Stomach (tissue), 9 donors: ENCODE results near the gene RPS14. TPM values are rescaled to one million over a fixed set of nuclear protein-coding genes. Genes with fewer than 3 reads are reported as not detected.

ENCODE experiments used
- DNase-seq, 2 donors: peaks; one replicate each; pipeline versions ENCODE4 v3.0.0 to v3.0.0-alpha.2; 2013 to 2019
- H3K27ac ChIP-seq, 5 donors: fragments of 200-600 bp in 4 of 5; sonication (generic) in 4 of 5; one replicate each; pipeline ENCODE4 v1.5.1; 2013 to 2019; ENCODE audit warnings: mild to moderate bottlenecking in 1 of 5, moderate library complexity in 1 of 5
- H3K27me3 ChIP-seq, 3 donors: fragments of 200-600 bp; sonication (generic); one replicate each; pipeline ENCODE4 v1.5.1; 2017 to 2019; ENCODE audit warnings: mixed run types in 1 of 3
- H3K36me3 ChIP-seq, 4 donors: fragments of 200-600 bp; sonication (generic); 1 replicate in 3 of 4; 2 replicates in 1 of 4; pipeline ENCODE4 v1.5.1; 2016 to 2019
- H3K4me1 ChIP-seq, 4 donors: fragments of 200-600 bp; sonication (generic); one replicate each; pipeline ENCODE4 v1.5.1; 2016 to 2019
- H3K4me3 ChIP-seq, 4 donors: fragments of 200-600 bp; sonication (generic) in 3 of 4; one replicate each; pipeline ENCODE4 v1.5.1; 2016 to 2019; ENCODE audit warnings: mild to moderate bottlenecking in 1 of 4
- H3K9me3 ChIP-seq, 4 donors: fragments of 200-600 bp; sonication (generic); one replicate each; pipeline ENCODE4 v1.5.1; 2016 to 2019
- CTCF ChIP-seq, 7 experiments: fragments of 450-650 bp in 4 of 7; fragments of 200-600 bp in 3 of 7; sonication (generic) in 3 of 7; IDR thresholded peaks; one replicate each; pipeline ENCODE4 v1.5.1; 2016 to 2019; ENCODE audit warnings: antibody characterized with exemption in 7 of 7, control low read depth in 2 of 7, mild to moderate bottlenecking in 1 of 7
- EP300 ChIP-seq: sonication (generic); formaldehyde crosslinking; IDR thresholded peaks from one replicate; pipeline ENCODE4 v1.6.1; 2017; ENCODE audit warnings: antibody characterized with exemption
- POLR2A ChIP-seq, 4 donors: fragments of 450-650 bp; IDR thresholded peaks; one replicate each; pipeline ENCODE4 v1.6.1; 2016; ENCODE audit warnings: antibody characterized with exemption in 4 of 4, control low read depth in 2 of 4, mild to moderate bottlenecking in 1 of 4, moderate library complexity in 1 of 4
- POLR2AphosphoS5 ChIP-seq, 3 donors: sonication (generic); formaldehyde crosslinking; IDR thresholded peaks; one replicate each; pipeline ENCODE4 v1.6.1; 2016; ENCODE audit warnings: antibody characterized with exemption in 3 of 3
- WGBS, 5 donors: extraction: QIAGEN DNeasy Blood & Tissue Kit in 3 of 5; methylation state at CpG; one replicate each; pipeline versions ENCODE4 v1.1.5 to v1.1.7; 2013 to 2018; 5-methylcytosine and 5-hydroxymethylcytosine counted together
- intact Hi-C: fragments of 100-400 bp; cut with DNase I; formaldehyde crosslinking; loops from one replicate; pipeline ENCODE4 v1.15.1; 2023; ENCODE audit warnings: low total_unique reads
- polyA plus RNA-seq, 3 donors: library from polyadenylated mRNA; stranded (reverse); fragments of 200-250 nt; gene quantifications; one replicate each; pipeline ENCODE4 v1.2.3, GENCODE V29; 2013
- total RNA-seq, 5 donors: library from RNA; depleted of rRNA; stranded (reverse); fragments of >200 nt; gene quantifications; one replicate each; pipeline versions ENCODE4 v1.1.0 to v1.2.3, GENCODE V29; 2014 to 2016
- donor health status: healthy with polysubstance abuse.
- donor health status: Bipolar disorder and iron deficiency.
- donor health status: healthy.

Gene RPS14
- total and polyA plus RNA-seq, 8 donors: 899 to 6,427 (median 3,570) TPM

- H3K4me3 ChIP-seq: no peak overlapping the region
- H3K36me3 ChIP-seq: peaks cover 64 to 100% (median 99%) of the 10 kb centered on the region in 4 donors
- H3K27me3 ChIP-seq: no peaks in the 10 kb centered on the region
- intact Hi-C loops: no loop called here
- H3K9me3 ChIP-seq: no peaks in the 10 kb centered on the region
- no peak for DNase-seq
- 71 to 81% (median 73%) methylated on average over 10 to 11 of the region's 11 CpGs for WGBS, 5 donors
- H3K27ac ChIP-seq: no peak overlapping the region
- TF ChIP-seq CTCF (IDR thresholded peaks at IDR 0.05) (no peak), POLR2A (IDR thresholded peaks at IDR 0.05) (no peak), EP300 (no peak), POLR2AphosphoS5 (IDR thresholded peaks at IDR 0.05) (no peak)
- H3K4me1 ChIP-seq: peaks cover 0 to 4% (median 0%) of the 10 kb centered on the region in 4 donors
These were observed 47.9 kb downstream of the RPS14 start for GRCh38 chr5:150401376-150402228.

- no peak overlapping the region for H3K27ac ChIP-seq
- peaks cover 0 to 4% (median 0%) of the 10 kb centered on the region in 4 donors for H3K4me1 ChIP-seq
- DNase-seq: no peak
- 55 to 69% (median 65%) methylated on average over 3 of the region's 3 CpGs for WGBS, 5 donors
- no peaks in the 10 kb centered on the region for H3K9me3 ChIP-seq
- H3K27me3 ChIP-seq: no peaks in the 10 kb centered on the region
- TF ChIP-seq POLR2AphosphoS5 (IDR thresholded peaks at IDR 0.05): no peak
- no peak for TF ChIP-seq EP300
- TF ChIP-seq CTCF (IDR thresholded peaks at IDR 0.05): no peak
- no peak overlapping the region for H3K4me3 ChIP-seq
- H3K36me3 ChIP-seq: peaks cover 68 to 100% (median 100%) of the 10 kb centered on the region in 4 donors
- intact Hi-C loops: no loop called here
These were observed 48.5 kb downstream of the RPS14 start for GRCh38 chr5:150401076-150401375.

- Histone ChIP-seq H3K9me3 (no peaks in the 10 kb centered on the region), H3K36me3 (peaks cover 67 to 100% (median 100%) of the 10 kb centered on the region in 4 donors), H3K4me1 (peaks cover 0 to 4% (median 0%) of the 10 kb centered on the region in 4 donors), H3K4me3 (no peak overlapping the region), H3K27ac (no peak overlapping the region), H3K27me3 (no peaks in the 10 kb centered on the region)
- 81 to 90% (median 83%) methylated on average over 12 of the region's 12 CpGs for WGBS, 5 donors
- no peak for DNase-seq
- intact Hi-C loops: no loop called here
- TF ChIP-seq POLR2A (IDR thresholded peaks at IDR 0.05) (no peak), CTCF (IDR thresholded peaks at IDR 0.05) (no peak), POLR2AphosphoS5 (IDR thresholded peaks at IDR 0.05) (no peak), EP300 (no peak)
These were observed 49.0 kb downstream of the RPS14 start for GRCh38 chr5:150400316-150401075.

GRCh38 chr5:150399524-150400211, 49.9 kb downstream of the RPS14 start:
- H3K27ac ChIP-seq: no peak overlapping the region
- no peaks in the 10 kb centered on the region for H3K27me3 ChIP-seq
- peaks cover 66 to 100% (median 100%) of the 10 kb centered on the region in 4 donors for H3K36me3 ChIP-seq
- H3K9me3 ChIP-seq: no peaks in the 10 kb centered on the region
- intact Hi-C loops: no loop called here
- H3K4me3 ChIP-seq: no peak overlapping the region
- 83 to 89% (median 86%) methylated on average over 11 of the region's 11 CpGs for WGBS, 5 donors
- no peaks in the 10 kb centered on the region for H3K4me1 ChIP-seq
- DNase-seq: no peak
- no peak for TF ChIP-seq POLR2AphosphoS5 (IDR thresholded peaks at IDR 0.05)
- no peak for TF ChIP-seq POLR2A (IDR thresholded peaks at IDR 0.05)
- TF ChIP-seq EP300: no peak
- no peak for TF ChIP-seq CTCF (IDR thresholded peaks at IDR 0.05)
